ENCODE measurements around the gene TSKU.
A peak's percentile ranks its signal among the peaks of the same experiment; 100 is the strongest.
"Not testable (repeated sequence)": the region's sequence is repeated elsewhere in the genome, so short reads cannot be mapped to it uniquely, and the experiment has no call there.

Gene TSKU

DNA sequence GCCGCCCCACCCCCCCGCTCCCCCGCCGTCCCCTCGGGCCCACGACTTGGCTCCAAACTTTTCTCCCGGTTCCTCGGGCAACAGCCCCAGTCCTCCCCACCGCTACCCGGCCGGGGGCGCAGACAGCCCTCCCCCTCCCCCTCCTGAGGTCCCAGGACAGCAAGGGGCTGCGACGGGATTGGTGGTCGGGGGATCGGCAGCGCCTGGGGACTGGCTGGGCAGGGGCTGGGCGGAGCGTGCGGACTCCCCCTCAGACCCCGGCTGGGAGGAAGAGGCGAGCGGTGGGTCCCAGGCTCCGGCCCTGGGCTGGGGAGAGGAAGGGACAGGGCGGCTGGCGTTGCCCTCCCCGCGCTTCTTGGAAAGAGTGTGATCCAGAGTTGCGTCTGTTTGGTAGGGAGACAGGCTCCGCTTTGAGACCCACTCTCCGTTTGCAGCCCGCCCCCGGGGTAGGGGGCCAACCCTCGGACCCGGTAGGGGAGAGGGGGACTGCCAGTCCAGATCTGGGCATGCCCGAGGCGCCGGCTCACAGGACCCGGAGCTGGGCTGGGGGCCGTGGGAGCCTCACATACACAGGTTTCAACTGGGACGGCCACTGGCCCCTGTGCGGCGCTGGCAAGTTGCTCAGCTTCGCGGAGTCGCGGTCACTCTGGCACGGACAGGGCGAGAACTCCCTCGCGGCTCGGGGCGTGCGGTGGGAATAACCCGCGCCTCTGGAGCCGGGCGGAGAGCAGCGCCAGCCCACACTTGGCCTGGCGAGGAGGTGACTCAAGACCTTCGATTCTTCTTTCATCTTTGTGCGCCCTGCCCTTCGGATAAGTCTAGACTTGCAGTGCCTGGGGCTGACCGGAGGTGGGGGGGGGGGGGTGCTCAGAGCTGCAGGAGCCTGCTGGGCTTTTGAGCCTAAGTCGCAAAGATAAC is 999 bp downstream of the TSKU start:
- H3K4me1 Mint-ChIP-seq (ENCODE audit: low read depth), result peaks cover 8% of the 10 kb centered on the region
- H3K27me3 Mint-ChIP-seq, result peaks cover 88% of the 10 kb centered on the region
- H3K9me3 Mint-ChIP-seq, result no peaks in the 10 kb centered on the region
- H3K4me3 Mint-ChIP-seq, result peak overlapping the region; percentile 45
- no peak overlapping the region for H3K27ac Mint-ChIP-seq
- no peaks in the 10 kb centered on the region for H3K36me3 Mint-ChIP-seq (ENCODE audit: low read depth)
- intact Hi-C loops (cut with micrococcal nuclease), result loop anchor here (5.0 kb wide), 1 partner anchor 42 kb away; no protein-coding TSS in a partner anchor

- H3K27me3 Mint-ChIP-seq, result peaks cover 77% of the 10 kb centered on the region
- no peaks in the 10 kb centered on the region for H3K9me3 Mint-ChIP-seq
- no peak overlapping the region for H3K4me3 Mint-ChIP-seq
- peaks cover 8% of the 10 kb centered on the region for H3K4me1 Mint-ChIP-seq (ENCODE audit: low read depth)
- H3K27ac Mint-ChIP-seq, result no peak overlapping the region
- intact Hi-C loops (cut with micrococcal nuclease), result no loop called here
- no peaks in the 10 kb centered on the region for H3K36me3 Mint-ChIP-seq (ENCODE audit: low read depth)
Measured at GRCh38 chr11:76785513-76785912, 2.4 kb downstream of the TSKU start.

GRCh38 chr11:76786016-76786415 is 2.9 kb downstream of the TSKU start:
- H3K4me1 Mint-ChIP-seq (ENCODE audit: low read depth), result peaks cover 8% of the 10 kb centered on the region
- no peaks in the 10 kb centered on the region for H3K9me3 Mint-ChIP-seq
- H3K27me3 Mint-ChIP-seq, result peaks cover 77% of the 10 kb centered on the region
- H3K36me3 Mint-ChIP-seq (ENCODE audit: low read depth), result no peaks in the 10 kb centered on the region
- no peak overlapping the region for H3K4me3 Mint-ChIP-seq
- intact Hi-C loops (cut with micrococcal nuclease), result no loop called here
- H3K27ac Mint-ChIP-seq, result no peak overlapping the region

GRCh38 chr11:76786441-76787014 is 3.4 kb downstream of the TSKU start:
- peaks cover 76% of the 10 kb centered on the region for H3K27me3 Mint-ChIP-seq
- peaks cover 8% of the 10 kb centered on the region for H3K4me1 Mint-ChIP-seq (ENCODE audit: low read depth)
- no peak overlapping the region for H3K27ac Mint-ChIP-seq
- H3K36me3 Mint-ChIP-seq (ENCODE audit: low read depth), result no peaks in the 10 kb centered on the region
- H3K9me3 Mint-ChIP-seq, result no peaks in the 10 kb centered on the region
- H3K4me3 Mint-ChIP-seq, result no peak overlapping the region
- intact Hi-C loops (cut with micrococcal nuclease), result no loop called here

DNA sequence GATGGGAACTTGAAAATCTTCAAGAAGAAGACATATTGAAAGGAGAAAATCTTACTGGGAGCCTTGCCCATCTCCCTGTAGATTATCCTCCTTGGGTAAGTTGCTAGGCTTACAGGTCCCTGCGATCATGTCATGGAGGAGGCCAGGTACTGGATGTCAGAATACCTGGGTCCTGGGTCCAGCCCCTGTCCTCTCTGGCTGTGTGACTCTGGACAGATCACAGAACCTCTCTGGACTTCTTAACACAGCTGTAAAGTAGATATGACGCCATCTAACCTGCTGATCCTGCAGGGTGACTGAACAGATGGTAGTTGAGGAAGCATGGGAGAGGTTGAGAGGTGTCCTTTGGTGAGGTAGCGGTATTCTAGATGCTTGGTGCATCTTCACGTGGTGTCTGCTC is 4.1 kb downstream of the TSKU start:
- H3K4me3 Mint-ChIP-seq, result no peak overlapping the region
- H3K27ac Mint-ChIP-seq, result no peak overlapping the region
- intact Hi-C loops (cut with micrococcal nuclease), result no loop called here
- H3K27me3 Mint-ChIP-seq, result peaks cover 74% of the 10 kb centered on the region
- H3K36me3 Mint-ChIP-seq (ENCODE audit: low read depth), result no peaks in the 10 kb centered on the region
- H3K9me3 Mint-ChIP-seq, result no peaks in the 10 kb centered on the region
- peaks cover 13% of the 10 kb centered on the region for H3K4me1 Mint-ChIP-seq (ENCODE audit: low read depth)

GRCh38 chr11:76787911-76788596 is 4.9 kb downstream of the TSKU start:
- intact Hi-C loops (cut with micrococcal nuclease), result no loop called here
- H3K4me3 Mint-ChIP-seq, result no peak overlapping the region
- peaks cover 72% of the 10 kb centered on the region for H3K27me3 Mint-ChIP-seq
- H3K4me1 Mint-ChIP-seq (ENCODE audit: low read depth), result peaks cover 8% of the 10 kb centered on the region
- H3K36me3 Mint-ChIP-seq (ENCODE audit: low read depth), result no peaks in the 10 kb centered on the region
- H3K9me3 Mint-ChIP-seq, result no peaks in the 10 kb centered on the region
- no peak overlapping the region for H3K27ac Mint-ChIP-seq

GRCh38 chr11:76788661-76789442 is 5.7 kb downstream of the TSKU start:
- no peak overlapping the region for H3K27ac Mint-ChIP-seq
- H3K4me1 Mint-ChIP-seq (ENCODE audit: low read depth), result peaks cover 8% of the 10 kb centered on the region
- no peaks in the 10 kb centered on the region for H3K9me3 Mint-ChIP-seq
- no peaks in the 10 kb centered on the region for H3K36me3 Mint-ChIP-seq (ENCODE audit: low read depth)
- H3K4me3 Mint-ChIP-seq, result no peak overlapping the region
- H3K27me3 Mint-ChIP-seq, result peaks cover 69% of the 10 kb centered on the region
- intact Hi-C loops (cut with micrococcal nuclease), result no loop called here

DNA sequence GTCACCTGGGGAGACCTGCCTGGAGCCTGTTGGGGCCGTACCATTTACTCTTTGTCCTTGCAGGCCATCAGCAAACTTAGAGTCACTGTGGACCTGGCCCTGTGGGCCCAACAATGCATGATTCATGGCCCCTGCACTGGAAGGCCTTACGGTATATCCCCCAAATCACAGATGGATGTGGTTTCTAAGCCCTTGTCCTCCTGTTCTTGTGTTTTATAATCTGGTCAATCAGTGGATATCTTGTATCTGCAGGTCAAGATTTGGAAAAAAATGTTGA is 6.2 kb downstream of the TSKU start:
- Mint-ChIP-seq H3K4me3 (no peak overlapping the region), H3K27ac (no peak overlapping the region), H3K9me3 (no peaks in the 10 kb centered on the region), H3K27me3 (peaks cover 63% of the 10 kb centered on the region), H3K4me1 (ENCODE audit: low read depth) (peaks cover 8% of the 10 kb centered on the region), H3K36me3 (ENCODE audit: low read depth) (no peaks in the 10 kb centered on the region)
- intact Hi-C loops (cut with micrococcal nuclease), result no loop called here

DNA sequence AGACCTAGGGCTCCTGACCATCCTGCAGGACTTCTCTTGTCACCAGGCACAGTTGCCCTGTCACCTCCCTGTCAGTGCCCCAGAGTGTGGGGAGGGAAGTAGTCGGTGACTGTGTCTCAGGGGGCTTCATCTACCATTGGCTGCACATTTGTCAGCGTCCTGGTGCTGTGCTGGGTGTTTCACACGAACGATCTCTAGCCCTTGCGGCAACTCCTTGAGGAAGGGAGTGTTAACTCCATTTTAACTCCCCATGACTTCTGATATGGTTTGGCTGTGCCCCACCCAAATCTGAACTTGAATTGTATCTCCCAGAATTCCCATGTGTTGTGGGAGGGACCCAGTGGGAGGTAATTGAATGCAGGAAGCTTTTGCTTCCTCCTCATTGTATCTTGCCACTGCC is 7.1 kb downstream of the TSKU start:
- no peaks in the 10 kb centered on the region for H3K36me3 Mint-ChIP-seq (ENCODE audit: low read depth)
- H3K4me1 Mint-ChIP-seq (ENCODE audit: low read depth), result peaks cover 8% of the 10 kb centered on the region
- no peak overlapping the region for H3K4me3 Mint-ChIP-seq
- no peaks in the 10 kb centered on the region for H3K9me3 Mint-ChIP-seq
- H3K27me3 Mint-ChIP-seq, result peaks cover 55% of the 10 kb centered on the region
- no peak overlapping the region for H3K27ac Mint-ChIP-seq
- intact Hi-C loops (cut with micrococcal nuclease), result no loop called here

GRCh38 chr11:76791002-76791770 is 8.0 kb downstream of the TSKU start:
- H3K9me3 Mint-ChIP-seq; H3K4me3 Mint-ChIP-seq; H3K4me1 Mint-ChIP-seq (ENCODE audit: low read depth); H3K27ac Mint-ChIP-seq; intact Hi-C loops (cut with micrococcal nuclease); H3K36me3 Mint-ChIP-seq (ENCODE audit: low read depth): not testable (repeated sequence)
- H3K27me3 Mint-ChIP-seq, result peaks cover 45% of the 10 kb centered on the region

DNA sequence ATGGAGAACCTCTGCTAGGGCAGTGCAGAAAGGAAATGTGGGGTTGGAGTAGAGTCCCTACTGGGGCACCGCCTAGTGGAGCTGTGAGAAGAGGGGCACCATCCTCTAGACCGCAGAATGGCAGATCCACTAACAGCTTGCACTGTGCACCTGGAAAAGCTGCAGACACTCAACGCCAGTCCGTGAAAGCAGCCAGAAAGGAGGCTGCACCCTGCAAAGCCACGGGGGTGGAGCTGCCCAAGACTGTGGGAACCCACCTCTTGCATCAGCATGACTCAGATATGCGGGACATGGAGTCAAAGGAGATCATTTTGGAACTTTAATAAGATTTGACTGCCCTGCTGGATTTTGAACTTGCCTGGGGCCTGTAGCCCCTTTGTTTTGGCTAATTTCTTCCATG is 8.7 kb downstream of the TSKU start:
- Mint-ChIP-seq H3K4me1 (ENCODE audit: low read depth) (peaks cover 8% of the 10 kb centered on the region), H3K27ac (no peak overlapping the region), H3K27me3 (peaks cover 38% of the 10 kb centered on the region), H3K36me3 (ENCODE audit: low read depth) (no peaks in the 10 kb centered on the region), H3K4me3 (no peak overlapping the region), H3K9me3 (no peaks in the 10 kb centered on the region)
- intact Hi-C loops (cut with micrococcal nuclease), result no loop called here

GRCh38 chr11:76792505-76793264 is 9.5 kb downstream of the TSKU start:
- H3K4me3 Mint-ChIP-seq, result no peak overlapping the region
- peaks cover 32% of the 10 kb centered on the region for H3K27me3 Mint-ChIP-seq
- intact Hi-C loops (cut with micrococcal nuclease), result no loop called here
- no peaks in the 10 kb centered on the region for H3K36me3 Mint-ChIP-seq (ENCODE audit: low read depth)
- no peaks in the 10 kb centered on the region for H3K9me3 Mint-ChIP-seq
- H3K4me1 Mint-ChIP-seq (ENCODE audit: low read depth), result peaks cover 8% of the 10 kb centered on the region
- no peak overlapping the region for H3K27ac Mint-ChIP-seq
